Endothelial cell of umbilical vein (primary cell): Measurements from ENCODE around the gene NCSTN. TPM values are rescaled to one million over a fixed set of nuclear protein-coding genes. Genes with fewer than 3 reads are reported as not detected.

Experiments
- BruUV-seq: library from RNA; stranded (reverse); fragments of 400-500 nt; replicated peaks from 2 replicates; lab custom pipeline; 2021; lab: Mats Ljungman, UMichigan
- CTCF ChIA-PET: fragments of 300-600, 350-600 bp; sonication (Branson Sonifier 250); formaldehyde crosslinking; loops from one replicate; lab custom pipeline; 2021; ENCODE audit warnings: antibody characterized with exemption, inconsistent platforms; lab: Charles Lee
- POLR2A ChIA-PET: fragments of 300-600, 350-600 bp; sonication (Branson Sonifier 250); formaldehyde crosslinking; loops from one replicate; lab custom pipeline; 2021; ENCODE audit warnings: antibody characterized with exemption, inconsistent platforms; lab: Charles Lee
- DNase-seq: peaks from one replicate; pipeline ENCODE4 v3.0.0-alpha.2; 2011; ENCODE audit warnings: low read depth, low spot score
- FAIRE-seq: peaks from 2 replicates; lab custom pipeline; 2011; peaks lifted over from hg19 to GRCh38; lab: Jason Lieb, UNC
- H2AFZ ChIP-seq: 2 replicates; pipeline ENCODE4 v1.6.0; 2012; ENCODE audit warnings: low read depth, low read length, control low read depth, inconsistent platforms
- H3K27ac ChIP-seq: 2 replicates; pipeline ENCODE4 v1.5.1; 2011; ENCODE audit warnings: low read depth, mild to moderate bottlenecking, control low read depth, low read length, moderate library complexity; ENCODE audit not compliant: insufficient read depth
- H3K27me3 ChIP-seq, 2 experiments: 2 replicates each; pipeline versions ENCODE4 v1.6.0 to v1.6.1; 2011; ENCODE audit warnings: low read length in 2 of 2, mixed read lengths in 1 of 2; ENCODE audit not compliant: control insufficient read depth in 2 of 2, insufficient read depth in 2 of 2
- H3K36me3 ChIP-seq, 2 experiments: 2 replicates in 1 of 2; 3 replicates in 1 of 2; pipeline ENCODE4 v1.5.1; 2011; ENCODE audit warnings: low read length in 2 of 2, mild to moderate bottlenecking in 1 of 2, moderate library complexity in 1 of 2; ENCODE audit not compliant: control insufficient read depth in 2 of 2, insufficient read depth in 2 of 2; ENCODE audit errors: extremely low read depth in 1 of 2
- H3K4me1 ChIP-seq: 3 replicates; pipeline ENCODE4 v1.5.1; 2011; ENCODE audit warnings: mild to moderate bottlenecking, low read length; ENCODE audit not compliant: control insufficient read depth, insufficient read depth; ENCODE audit errors: extremely low read depth
- H3K4me2 ChIP-seq: 2 replicates; pipeline ENCODE4 v1.6.1; 2011; ENCODE audit warnings: low read length, control low read depth, mixed read lengths; ENCODE audit not compliant: insufficient read depth
- H3K4me3 ChIP-seq, 3 experiments: fragments of 200-600 bp in 1 of 3; sonication (generic), shearing (Covaris generic) in 1 of 3; replicated peaks in 1 of 3; 2 replicates each; pipeline ENCODE4 v1.5.1; 2011 to 2016; ENCODE audit warnings: control low read depth in 3 of 3, low read length in 3 of 3, mild to moderate bottlenecking in 2 of 3, inconsistent platforms in 1 of 3, low read depth in 1 of 3, moderate library complexity in 1 of 3; ENCODE audit not compliant: insufficient read depth in 1 of 3
- H3K79me2 ChIP-seq: 2 replicates; pipeline ENCODE4 v1.6.0; 2012; ENCODE audit warnings: low read length, inconsistent platforms; ENCODE audit not compliant: control insufficient read depth, insufficient read depth
- H3K9ac ChIP-seq: replicated peaks from 2 replicates; pipeline ENCODE3; 2011; ENCODE audit warnings: low read length, control low read depth; ENCODE audit not compliant: insufficient read depth; ENCODE audit errors: extremely low read depth
- H3K9me1 ChIP-seq: replicated peaks from 3 replicates; pipeline ENCODE4 v1.6.0; 2011; ENCODE audit warnings: mild to moderate bottlenecking, low read length; ENCODE audit not compliant: control insufficient read depth, insufficient read depth; ENCODE audit errors: extremely low read depth
- H3K9me3 ChIP-seq: replicated peaks from 2 replicates; pipeline ENCODE4 v1.5.1; 2012; ENCODE audit warnings: low read length, inconsistent platforms; ENCODE audit not compliant: control insufficient read depth, insufficient read depth
- H4K20me1 ChIP-seq: replicated peaks from 2 replicates; pipeline ENCODE3; 2011; ENCODE audit warnings: mild to moderate bottlenecking, low read length; ENCODE audit not compliant: control insufficient read depth, insufficient read depth; ENCODE audit errors: extremely low read depth
- EZH2 ChIP-seq: IDR thresholded peaks from 2 replicates; pipeline ENCODE4 v1.6.1; 2012; ENCODE audit warnings: borderline replicate concordance, low read depth, mild to moderate bottlenecking, moderate library complexity, low read length, inconsistent platforms; ENCODE audit not compliant: severe bottlenecking
- FOS ChIP-seq: IDR thresholded peaks from 2 replicates; pipeline ENCODE4 v1.6.1; 2011; ENCODE audit warnings: mild to moderate bottlenecking, low read length, moderate library complexity, borderline replicate concordance; ENCODE audit not compliant: insufficient read depth
- GATA2 ChIP-seq: IDR thresholded peaks from 2 replicates; pipeline ENCODE4 v1.7.0; 2011; ENCODE audit warnings: low read depth, mild to moderate bottlenecking, moderate library complexity, mixed read lengths, low read length; ENCODE audit not compliant: insufficient read length, insufficient read depth
- JUN ChIP-seq: IDR thresholded peaks from 2 replicates; pipeline ENCODE4 v1.6.1; 2011; ENCODE audit warnings: borderline replicate concordance, low read depth; ENCODE audit not compliant: insufficient read length, insufficient read depth
- MAX ChIP-seq: IDR thresholded peaks from 2 replicates; pipeline ENCODE4 v1.6.1; 2011; ENCODE audit not compliant: insufficient read depth, insufficient read length
- MYC ChIP-seq: IDR thresholded peaks from one replicate; pipeline ENCODE4 v1.6.1; 2011; ENCODE audit warnings: mild to moderate bottlenecking, low read depth, low read length
- POLR2A ChIP-seq: IDR thresholded peaks from 2 replicates; pipeline ENCODE4 v1.6.1; 2012; ENCODE audit warnings: low read depth, mild to moderate bottlenecking, control low read depth, low read length
- POLR2AphosphoS5 ChIP-seq: IDR thresholded peaks from 2 replicates; pipeline ENCODE4 v1.6.1; 2012; ENCODE audit warnings: low read depth, mild to moderate bottlenecking, control low read depth, low read length, moderate library complexity; ENCODE audit not compliant: insufficient read depth
- dilution Hi-C: fragments of 300-500 bp; cut with MboI; formaldehyde crosslinking; loops from one replicate; pipeline ENCODE4 v1.15.0; 2019; ENCODE audit warnings: low sequenced_read_pairs; ENCODE audit not compliant: extremely low pct_ligation_motif_present
- intact Hi-C: fragments of 100-400 bp; cut with micrococcal nuclease; formaldehyde crosslinking; loops from one replicate; pipeline ENCODE4 v1.10.0; 2022
- polyA plus RNA-seq, 4 experiments: library from polyadenylated mRNA; depleted of rRNA in 3 of 4; stranded (reverse) in 3 of 4; unstranded in 1 of 4; fragments of >200 nt; gene quantifications; 2 replicates each; pipeline versions ENCODE4 v1.2.1 to v1.2.3, GENCODE V29; 2011 to 2012; ENCODE audit warnings: missing spikeins in 1 of 4
- total RNA-seq: library from RNA; stranded (reverse); gene quantifications from 2 replicates; pipeline ENCODE4 v1.2.3, GENCODE V29; 2021
- TF ChIP-seq, protein P1 (sequence below), 2 donors: IDR thresholded peaks; 1 replicate in 1 of 2; 2 replicates in 1 of 2; pipeline ENCODE4 v1.5.1; 2011; ENCODE audit warnings: low read length in 2 of 2, mild to moderate bottlenecking in 2 of 2, moderate library complexity in 2 of 2, control low read depth in 1 of 2, inconsistent platforms in 1 of 2, low read depth in 1 of 2; ENCODE audit not compliant: insufficient read depth in 1 of 2; ENCODE audit errors: extremely low read depth in 1 of 2

Gene NCSTN
- total and polyA plus RNA-seq, 2 donors (not counting 3 experiments of a cell fraction or from before 2014, with no cell fraction given) = 92.5 to 199 TPM

GRCh38 chr1:160338580-160338979, 4.6 kb upstream of the NCSTN start:
- Histone ChIP-seq H3K4me1 (peaks cover 31% of the 10 kb centered on the region), H3K79me2 (peaks cover 77% of the 10 kb centered on the region), H3K27me3 (no peaks in the 10 kb centered on the region), H3K36me3 (peaks cover 10 to 24% of the 10 kb centered on the region in 2 experiments), H3K27ac (no peak overlapping the region), H2AFZ (no peak overlapping the region), H3K9me1 (no peaks in the 10 kb centered on the region), H3K4me2 (no peak overlapping the region), H4K20me1 (peaks cover 3% of the 10 kb centered on the region), H3K9ac (no peak overlapping the region), H3K4me3 (no peak overlapping the region), H3K9me3 (no peaks in the 10 kb centered on the region)
- dilution Hi-C loops (no loop called here), intact Hi-C loops (no loop called here)
- TF ChIP-seq, protein P1, sequence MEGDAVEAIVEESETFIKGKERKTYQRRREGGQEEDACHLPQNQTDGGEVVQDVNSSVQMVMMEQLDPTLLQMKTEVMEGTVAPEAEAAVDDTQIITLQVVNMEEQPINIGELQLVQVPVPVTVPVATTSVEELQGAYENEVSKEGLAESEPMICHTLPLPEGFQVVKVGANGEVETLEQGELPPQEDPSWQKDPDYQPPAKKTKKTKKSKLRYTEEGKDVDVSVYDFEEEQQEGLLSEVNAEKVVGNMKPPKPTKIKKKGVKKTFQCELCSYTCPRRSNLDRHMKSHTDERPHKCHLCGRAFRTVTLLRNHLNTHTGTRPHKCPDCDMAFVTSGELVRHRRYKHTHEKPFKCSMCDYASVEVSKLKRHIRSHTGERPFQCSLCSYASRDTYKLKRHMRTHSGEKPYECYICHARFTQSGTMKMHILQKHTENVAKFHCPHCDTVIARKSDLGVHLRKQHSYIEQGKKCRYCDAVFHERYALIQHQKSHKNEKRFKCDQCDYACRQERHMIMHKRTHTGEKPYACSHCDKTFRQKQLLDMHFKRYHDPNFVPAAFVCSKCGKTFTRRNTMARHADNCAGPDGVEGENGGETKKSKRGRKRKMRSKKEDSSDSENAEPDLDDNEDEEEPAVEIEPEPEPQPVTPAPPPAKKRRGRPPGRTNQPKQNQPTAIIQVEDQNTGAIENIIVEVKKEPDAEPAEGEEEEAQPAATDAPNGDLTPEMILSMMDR (IDR thresholded peaks at IDR 0.05; ENCODE audit: extremely low read depth in 1 of 2, insufficient read depth in 1 of 2, low read depth in 1 of 2, low read length in 2 of 2) = no peak
- no peak for TF ChIP-seq MYC
- TF ChIP-seq POLR2A = no peak
- no peak for TF ChIP-seq POLR2AphosphoS5
- TF ChIP-seq MAX = no peak
- TF ChIP-seq EZH2 = no peak
- no peak for TF ChIP-seq FOS
- TF ChIP-seq JUN = no peak
- no peak for TF ChIP-seq GATA2
- CTCF ChIA-PET = interaction anchor here (0.6 to 2.4 kb wide), 6 partner anchors 16 to 94 kb away, joined by 3 to 17 read pairs (median 7); partner anchors contain the start of gene PEX19
- POLR2A ChIA-PET = no interaction called here
- FAIRE-seq (no peak), DNase-seq (no peak)
- no TSS peak for BruUV-seq
